Measurements from ENCODE around the gene KRT84. TPM values are rescaled to one million over a fixed set of nuclear protein-coding genes. Genes with fewer than 3 reads are reported as not detected.

KRT84 gene
- total RNA-seq, 1 experiment from 2014 or later, result not detected

DNA sequence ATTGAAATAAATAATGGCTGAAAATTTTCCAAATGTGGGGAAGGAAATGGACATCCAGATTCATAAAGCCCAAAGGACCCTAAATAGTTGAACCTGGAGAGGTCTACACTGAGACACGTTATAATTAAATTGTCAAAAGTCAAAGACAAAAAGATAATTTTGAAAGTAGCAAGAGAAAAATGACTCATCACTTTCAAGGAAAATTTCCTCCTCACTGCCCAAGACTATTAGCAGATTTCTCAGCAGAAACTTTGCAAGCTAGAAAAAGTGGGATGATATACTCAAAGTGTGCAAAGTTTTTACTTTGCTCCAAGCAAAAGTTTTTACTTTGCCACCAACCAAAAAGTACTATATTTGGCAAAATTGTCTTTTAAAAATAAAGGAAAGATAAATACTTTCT is 48.4 kb downstream of the KRT84 start:
- Histone ChIP-seq H3K27me3 (replicated peaks; ENCODE audit: insufficient read depth, low read depth, low read length, poor library complexity) (no peaks in the 10 kb centered on the region), H3K4me1 (ENCODE audit: insufficient read depth, low read length, poor library complexity, severe bottlenecking) (no peaks in the 10 kb centered on the region), H3K9me3 (ENCODE audit: low read depth, low read length, poor library complexity, severe bottlenecking) (no peaks in the 10 kb centered on the region), H3K4me3 (ENCODE audit: low read depth, low read length, poor library complexity, severe bottlenecking) (no peak overlapping the region), H3K27ac (ENCODE audit: low read depth, low read length, poor library complexity, severe bottlenecking) (no peak overlapping the region), H3K36me3 (ENCODE audit: insufficient read depth, low read length, poor library complexity, severe bottlenecking) (no peaks in the 10 kb centered on the region)
- CTCF ChIA-PET, result interaction anchor here (0.8 to 2.1 kb wide), 2 partner anchors 10 to 534 kb away, joined by 4 to 7 read pairs; no protein-coding TSS in a partner anchor
- POLR2A ChIA-PET (ENCODE audit: low non-redundant PET), result no interaction called here
- TF ChIP-seq EZH2 (IDR thresholded peaks at IDR 0.05; ENCODE audit: borderline replicate concordance, low read depth, low read length, poor library complexity, severe bottlenecking), result no peak
- no peak for TF ChIP-seq CTCF (conservative IDR thresholded peaks at IDR 0.05; ENCODE audit: low read depth, low read length)
- no TSS peak for BruUV-seq (replicated peaks)
- intact Hi-C loops (cut with micrococcal nuclease; ENCODE audit: unreplicated experiment), result no loop called here
- DNase-seq (ENCODE audit: low spot score), result no peak

DNA sequence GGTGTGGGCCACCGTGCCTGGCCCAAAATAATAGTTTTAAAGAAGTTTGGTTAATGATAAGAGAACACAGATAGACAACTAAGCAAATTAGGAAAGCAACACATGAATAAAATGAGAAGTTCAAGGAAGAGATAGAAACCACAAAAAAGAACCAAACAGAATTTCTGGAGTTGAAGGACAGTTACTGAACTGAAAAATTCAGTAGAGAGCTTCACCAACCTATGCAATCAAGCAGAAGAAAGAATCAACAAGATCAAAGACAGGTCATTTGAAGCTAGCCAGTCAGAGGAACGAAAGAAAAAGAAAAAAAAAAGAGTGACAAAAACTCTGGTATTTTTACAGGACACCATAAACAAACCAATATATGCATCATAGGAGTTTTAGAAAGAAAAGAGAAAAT is 48.8 kb downstream of the KRT84 start:
- Histone ChIP-seq H3K27me3 (replicated peaks; ENCODE audit: insufficient read depth, low read depth, low read length, poor library complexity) (no peaks in the 10 kb centered on the region), H3K4me1 (ENCODE audit: insufficient read depth, low read length, poor library complexity, severe bottlenecking) (no peaks in the 10 kb centered on the region), H3K4me3 (ENCODE audit: low read depth, low read length, poor library complexity, severe bottlenecking) (no peak overlapping the region), H3K36me3 (ENCODE audit: insufficient read depth, low read length, poor library complexity, severe bottlenecking) (no peaks in the 10 kb centered on the region), H3K27ac (ENCODE audit: low read depth, low read length, poor library complexity, severe bottlenecking) (no peak overlapping the region), H3K9me3 (ENCODE audit: low read depth, low read length, poor library complexity, severe bottlenecking) (no peaks in the 10 kb centered on the region)
- no peak for DNase-seq (ENCODE audit: low spot score)
- BruUV-seq (replicated peaks), result no TSS peak
- intact Hi-C loops (cut with micrococcal nuclease; ENCODE audit: unreplicated experiment), result no loop called here
- ChIA-PET CTCF (interaction anchor here (0.8 to 2.1 kb wide), 2 partner anchors 9 to 534 kb away, joined by 4 to 7 read pairs; no protein-coding TSS in a partner anchor), POLR2A (ENCODE audit: low non-redundant PET) (no interaction called here)
- no peak for TF ChIP-seq EZH2 (IDR thresholded peaks at IDR 0.05; ENCODE audit: borderline replicate concordance, low read depth, low read length, poor library complexity, severe bottlenecking)
- no peak for TF ChIP-seq CTCF (conservative IDR thresholded peaks at IDR 0.05; ENCODE audit: low read depth, low read length)

DNA sequence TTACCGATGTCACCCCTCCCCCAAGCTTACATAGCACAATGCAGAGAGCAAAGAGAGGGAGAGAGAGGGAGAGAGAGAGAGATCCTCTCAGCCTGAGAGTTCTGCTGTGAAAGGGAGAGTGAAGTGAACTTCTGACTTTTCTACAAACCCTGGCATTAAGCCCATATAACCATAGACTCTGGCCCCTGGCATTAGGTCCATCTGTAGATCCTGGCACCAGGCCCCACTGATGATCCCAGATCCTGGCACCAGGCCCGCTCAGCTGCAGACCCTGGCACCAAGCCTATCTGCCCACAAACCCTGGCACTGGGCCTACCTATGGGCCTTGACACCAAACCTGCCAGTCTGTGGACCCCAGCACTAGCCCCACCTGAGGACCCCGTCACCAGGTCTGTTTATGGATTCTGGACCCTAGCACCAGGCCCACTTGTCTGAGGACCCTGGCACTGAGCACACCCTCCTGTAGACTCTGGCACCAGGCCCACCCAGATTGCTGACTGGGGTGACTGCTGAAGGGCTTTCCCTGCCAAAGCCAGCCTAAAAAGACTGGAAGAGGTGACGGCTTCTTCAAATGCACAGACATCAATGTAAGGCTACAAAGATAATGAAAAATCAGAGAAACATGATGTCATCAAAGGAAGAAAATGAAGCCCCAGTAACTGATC is 49.7 kb downstream of the KRT84 start:
- ChIA-PET CTCF (no interaction called here), POLR2A (ENCODE audit: low non-redundant PET) (no interaction called here)
- no peaks in the 10 kb centered on the region for H3K9me3 ChIP-seq (ENCODE audit: low read depth, low read length, poor library complexity, severe bottlenecking)
- no peaks in the 10 kb centered on the region for H3K36me3 ChIP-seq (ENCODE audit: insufficient read depth, low read length, poor library complexity, severe bottlenecking)
- TF ChIP-seq EZH2 (IDR thresholded peaks at IDR 0.05; ENCODE audit: borderline replicate concordance, low read depth, low read length, poor library complexity, severe bottlenecking) (no peak), CTCF (conservative IDR thresholded peaks at IDR 0.05; ENCODE audit: low read depth, low read length) (no peak)
- H3K4me1 ChIP-seq (ENCODE audit: insufficient read depth, low read length, poor library complexity, severe bottlenecking), result no peaks in the 10 kb centered on the region
- no peak for DNase-seq (ENCODE audit: low spot score)
- H3K4me3 ChIP-seq (ENCODE audit: low read depth, low read length, poor library complexity, severe bottlenecking), result no peak overlapping the region
- H3K27ac ChIP-seq (ENCODE audit: low read depth, low read length, poor library complexity, severe bottlenecking), result no peak overlapping the region
- intact Hi-C loops (cut with micrococcal nuclease; ENCODE audit: unreplicated experiment), result no loop called here
- no peaks in the 10 kb centered on the region for H3K27me3 ChIP-seq (replicated peaks; ENCODE audit: insufficient read depth, low read depth, low read length, poor library complexity)
- BruUV-seq (replicated peaks), result no TSS peak

All from A673 (cell line).